HT-29 (cell line): ENCODE results near the gene SPINDOC. TPM values are rescaled to one million over a fixed set of nuclear protein-coding genes. Genes with fewer than 3 reads are reported as not detected.

Experiments used
- small RNA-seq: library from RNA; depleted of rRNA; stranded (forward); fragments of <200 nt; gene quantifications from one replicate; pipeline ENCODE3, GENCODE V24; 2014
- total RNA-seq: library from RNA; depleted of rRNA; stranded (reverse); fragments of >200 nt; shearing (Covaris generic); gene quantifications from 2 replicates; pipeline ENCODE4 v1.2.3, GENCODE V29; 2014; rRNA removed

The SPINDOC gene
- total RNA-seq, 1 experiment from 2014 or later = 37.6 TPM

Small RNAs within 50 kb of the gene (small RNA-seq; reads per million reads assigned to genes)
- gene AP006289.1 (not detected), gene RN7SL596P (not detected)

Other genes with a start within 250 kb of the SPINDOC start
- 324 and 325 TPM in 2 replicates for gene PLAAT3, start 199.0 kb upstream of the SPINDOC start, total RNA-seq
- gene ATL3, start 142.1 kb upstream of the SPINDOC start, total RNA-seq = 25.7 and 29.2 TPM in 2 replicates
- gene RTN3, start 132.0 kb upstream of the SPINDOC start, total RNA-seq = 84.2 and 89.2 TPM in 2 replicates
- 22.1 and 35.2 TPM in 2 replicates for gene ZFTA, start 44.7 kb upstream of the SPINDOC start, total RNA-seq
- 75.6 and 96.1 TPM in 2 replicates for gene MARK2, start 25.7 kb downstream of the SPINDOC start, total RNA-seq
- gene RCOR2, start 103.7 kb downstream of the SPINDOC start, total RNA-seq = 0.37 and 2.0 TPM in 2 replicates
- gene NAA40, start 125.5 kb downstream of the SPINDOC start, total RNA-seq = 14.9 and 20.0 TPM in 2 replicates
- 1,404 and 1,625 TPM in 2 replicates for gene COX8A, start 161.2 kb downstream of the SPINDOC start, total RNA-seq
- 131 and 140 TPM in 2 replicates for gene OTUB1, start 173.0 kb downstream of the SPINDOC start, total RNA-seq
- 0.15 TPM in 1 of 2 replicates, not detected in the other for gene FLRT1, start 222.5 kb downstream of the SPINDOC start, total RNA-seq